Endodermal cell (in vitro differentiated cells): ENCODE results near the gene GIMAP4. TPM values are rescaled to one million over a fixed set of nuclear protein-coding genes. Genes with fewer than 3 reads are reported as not detected.

ENCODE experiments used
- DNase-seq: peaks from one replicate; pipeline ENCODE4 v3.0.0-alpha.2; 2017
- H3K27ac ChIP-seq: 2 replicates; pipeline ENCODE4 v1.5.1; 2013; ENCODE audit warnings: mild to moderate bottlenecking, low read depth, low read length, moderate library complexity
- H3K27me3 ChIP-seq: 2 replicates; pipeline ENCODE4 v1.6.1; 2013; ENCODE audit warnings: mild to moderate bottlenecking, low read length, moderate library complexity; ENCODE audit not compliant: insufficient read depth, control insufficient read depth, poor library complexity, severe bottlenecking
- H3K36me3 ChIP-seq: 2 replicates; pipeline ENCODE4 v1.7.0; 2013; ENCODE audit warnings: mild to moderate bottlenecking, low read length, moderate library complexity; ENCODE audit not compliant: control insufficient read depth, insufficient read depth
- H3K4me1 ChIP-seq: one replicate; pipeline ENCODE4 v1.7.0; 2013; ENCODE audit warnings: low read length; ENCODE audit not compliant: control insufficient read depth, insufficient read depth
- H3K4me3 ChIP-seq: 2 replicates; pipeline ENCODE4 v1.5.1; 2013; ENCODE audit warnings: mild to moderate bottlenecking, low read length, moderate library complexity
- H3K9ac ChIP-seq: 2 replicates; pipeline ENCODE4 v1.6.1; 2013; ENCODE audit warnings: mild to moderate bottlenecking, low read length, moderate library complexity; ENCODE audit not compliant: poor library complexity, severe bottlenecking; ENCODE audit errors: extremely low read depth
- H3K9me3 ChIP-seq: 2 replicates; pipeline ENCODE4 v1.6.1; 2013; ENCODE audit warnings: mild to moderate bottlenecking, low read length, moderate library complexity; ENCODE audit not compliant: control insufficient read depth
- H3K27ac Mint-ChIP-seq: 2 replicates; pipeline ENCODE4 v1.8.0; 2020; ENCODE audit warnings: mixed read lengths
- H3K27me3 Mint-ChIP-seq: 2 replicates; pipeline ENCODE4 v1.8.0; 2021; ENCODE audit warnings: mild to moderate bottlenecking, mixed read lengths; ENCODE audit not compliant: insufficient read depth
- H3K36me3 Mint-ChIP-seq: 2 replicates; pipeline ENCODE4 v1.8.0; 2020; ENCODE audit warnings: low read depth, mixed read lengths
- H3K4me1 Mint-ChIP-seq: 2 replicates; pipeline ENCODE4 v1.8.0; 2020; ENCODE audit warnings: mixed read lengths
- H3K4me3 Mint-ChIP-seq: 2 replicates; pipeline ENCODE4 v1.8.0; 2020; ENCODE audit warnings: mild to moderate bottlenecking, moderate library complexity, mixed read lengths
- H3K9me3 Mint-ChIP-seq: 2 replicates; pipeline ENCODE4 v1.8.0; 2020; ENCODE audit warnings: mild to moderate bottlenecking, mixed read lengths
- CTCF ChIP-seq: fragments of 200-600 bp; sonication (generic); conservative IDR thresholded peaks from 2 replicates; pipeline ENCODE4 v1.5.0; 2021; ENCODE audit warnings: antibody characterized with exemption, mild to moderate bottlenecking
- WGBS, 2 experiments: methylation state at CpG; one replicate each; pipeline versions ENCODE4 v1.1.5 to v1.1.7; 2013; ENCODE audit warnings: missing lambda C conversion rate in 2 of 2, mixed read lengths in 1 of 2; ENCODE audit not compliant: insufficient coverage in 1 of 2, insufficient read length in 1 of 2; 5-methylcytosine and 5-hydroxymethylcytosine counted together
- total RNA-seq, 2 donors: library from RNA; stranded (reverse); fragmentation: NEBNext Ultra II Directional in 1 of 2; extraction: Animal tissue kit (Norgen Biotek cat#: 25700) in 1 of 2; gene quantifications; 2 replicates in 1 of 2; 3 replicates in 1 of 2; pipeline ENCODE4 v1.2.1, GENCODE V29; 2021

The GIMAP4 gene
- total RNA-seq, 2 donors from 2014 or later: 0.33 TPM; not detected in 1

- H3K4me1 Mint-ChIP-seq: no peaks in the 10 kb centered on the region
- no peak for DNase-seq
These were observed 14.0 kb upstream of the GIMAP4 start for GRCh38 chr7:150553163-150553562.

DNA sequence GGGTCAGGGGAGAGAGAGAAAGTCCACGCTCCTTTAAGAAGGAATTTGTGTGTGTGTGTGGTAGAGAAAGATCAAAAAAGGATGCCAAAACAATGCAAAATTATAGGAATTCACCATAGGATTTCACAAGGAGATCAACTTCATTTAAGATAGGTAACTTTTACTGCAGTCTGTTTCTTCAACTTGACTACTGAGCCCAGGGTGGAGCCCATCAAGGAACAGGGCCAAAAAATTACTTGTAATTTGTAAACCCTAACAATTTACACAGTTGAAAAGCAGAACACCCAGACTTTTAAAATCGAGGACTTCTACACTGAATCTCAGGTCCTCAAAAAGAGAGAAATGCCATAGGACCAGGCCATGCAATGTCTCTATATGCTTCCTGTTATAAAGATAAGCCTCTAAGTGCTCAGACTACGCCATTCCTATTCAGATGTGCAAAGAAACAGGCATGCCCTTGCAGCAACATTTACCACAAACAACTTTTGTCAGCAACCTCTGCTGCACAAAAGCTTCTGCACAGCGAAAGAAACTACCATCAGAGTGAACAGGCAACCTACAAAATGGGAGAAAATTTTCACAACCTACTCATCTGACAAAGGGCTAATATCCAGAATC is 10.6 kb upstream of the GIMAP4 start:
- H3K36me3 Mint-ChIP-seq: no peaks in the 10 kb centered on the region
- H3K4me3 ChIP-seq: no peak overlapping the region
- no peaks in the 10 kb centered on the region for H3K4me1 Mint-ChIP-seq
- 63 to 72% methylated on average over 1 to 4 of the region's 4 CpGs for whole genome bisulfite sequencing, 2 experiments
- H3K9me3 ChIP-seq: peaks cover 10% of the 10 kb centered on the region
- no peak overlapping the region for H3K27ac Mint-ChIP-seq
- no peaks in the 10 kb centered on the region for H3K4me1 ChIP-seq
- no peaks in the 10 kb centered on the region for H3K36me3 ChIP-seq
- no peak overlapping the region for H3K4me3 Mint-ChIP-seq
- no peak overlapping the region for H3K27ac ChIP-seq
- H3K27me3 ChIP-seq: no peaks in the 10 kb centered on the region
- no peak overlapping the region for H3K9ac ChIP-seq
- peaks cover 59% of the 10 kb centered on the region for H3K9me3 Mint-ChIP-seq
- no peak for TF ChIP-seq CTCF
- no peak for DNase-seq
- H3K27me3 Mint-ChIP-seq: peaks cover 7% of the 10 kb centered on the region

More at GRCh38 chr7:150553163-150553562, 14.0 kb upstream of the GIMAP4 start:
- no peaks in the 10 kb centered on the region for H3K36me3 ChIP-seq
- Mint-ChIP-seq H3K27ac (no peak overlapping the region), H3K4me3 (no peak overlapping the region), H3K9me3 (peaks cover 60% of the 10 kb centered on the region), H3K27me3 (peaks cover 4% of the 10 kb centered on the region), H3K36me3 (no peaks in the 10 kb centered on the region)
- no peak overlapping the region for H3K27ac ChIP-seq
- no peaks in the 10 kb centered on the region for H3K27me3 ChIP-seq
- H3K9ac ChIP-seq: no peak overlapping the region
- peaks cover 15% of the 10 kb centered on the region for H3K9me3 ChIP-seq
- no peaks in the 10 kb centered on the region for H3K4me1 ChIP-seq
- H3K4me3 ChIP-seq: no peak overlapping the region
- TF ChIP-seq CTCF: no peak

DNA sequence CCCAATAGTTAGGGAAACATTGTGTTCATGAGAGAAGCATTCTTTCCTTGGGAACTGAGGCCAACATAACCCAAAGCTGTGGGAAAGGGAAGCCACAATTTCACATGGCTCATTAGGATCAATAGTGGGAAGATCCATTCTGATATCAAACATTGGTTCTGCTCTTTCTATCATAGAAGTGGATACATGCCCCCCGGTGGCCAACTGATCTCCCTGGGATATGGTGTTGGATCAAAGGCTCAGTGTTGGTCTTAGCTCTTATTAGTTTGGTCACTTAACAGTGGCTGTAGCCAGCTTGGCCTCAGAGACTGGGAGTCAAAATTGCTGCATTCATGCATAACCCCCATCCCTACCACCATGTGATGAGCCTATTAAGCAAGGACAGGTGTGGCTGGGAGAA is 6.7 kb upstream of the GIMAP4 start:
- no peak overlapping the region for H3K4me3 Mint-ChIP-seq
- peaks cover 5% of the 10 kb centered on the region for H3K27me3 Mint-ChIP-seq
- Histone ChIP-seq H3K4me1 (no peaks in the 10 kb centered on the region), H3K9ac (no peak overlapping the region), H3K27me3 (no peaks in the 10 kb centered on the region), H3K9me3 (peaks cover 10% of the 10 kb centered on the region), H3K4me3 (no peak overlapping the region), H3K36me3 (no peaks in the 10 kb centered on the region), H3K27ac (no peak overlapping the region)
- H3K4me1 Mint-ChIP-seq: no peaks in the 10 kb centered on the region
- peaks cover 40% of the 10 kb centered on the region for H3K9me3 Mint-ChIP-seq
- H3K36me3 Mint-ChIP-seq: no peaks in the 10 kb centered on the region
- 60% methylated on average over 1 of the region's 1 CpG; no CpG with 5 or more reads in 1 of the 2 experiments for WGBS, 2 experiments
- no peak for TF ChIP-seq CTCF
- DNase-seq: no peak
- H3K27ac Mint-ChIP-seq: no peak overlapping the region
